ENCODE results near the gene NUFIP2.

GRCh38 chr17:29289852-29290251 is 4.1 kb downstream of the NUFIP2 start:
- no peak for TF ChIP-seq EZH2 (IDR thresholded peaks at IDR 0.05; ENCODE audit: insufficient read depth, poor library complexity, severe bottlenecking)
- TF ChIP-seq EZH2phosphoT487 (IDR thresholded peaks at IDR 0.05; ENCODE audit: insufficient read depth, low read depth): no peak

Measured in GM23248 (cell line).